H9 (cell line): ENCODE measurements around the gene CELA3A. TPM values are rescaled to one million over a fixed set of nuclear protein-coding genes. Genes with fewer than 3 reads are reported as not detected.

Source experiments
- DNase-seq: peaks from one replicate; pipeline ENCODE4 v3.0.0-alpha.2; 2017
- H2AFZ ChIP-seq: one replicate; pipeline ENCODE4 v1.6.1; 2013; ENCODE audit warnings: mild to moderate bottlenecking, low read length, control low read depth, moderate library complexity
- H2AK5ac ChIP-seq: 2 replicates; pipeline ENCODE4 v1.6.1; 2013; ENCODE audit warnings: low read length, control low read depth, mixed read lengths; ENCODE audit not compliant: insufficient read length
- H2BK120ac ChIP-seq: one replicate; pipeline ENCODE4 v1.6.1; 2013; ENCODE audit warnings: low read depth, mild to moderate bottlenecking, low read length, control low read depth, inconsistent platforms; ENCODE audit not compliant: poor library complexity, severe bottlenecking
- H2BK12ac ChIP-seq: 2 replicates; pipeline ENCODE4 v1.6.1; 2013; ENCODE audit warnings: low read length, control low read depth, mixed read lengths, low read depth; ENCODE audit not compliant: insufficient read length
- H2BK15ac ChIP-seq: 2 replicates; pipeline ENCODE4 v1.6.1; 2013; ENCODE audit warnings: low read depth, low read length, control low read depth
- H2BK20ac ChIP-seq: one replicate; pipeline ENCODE4 v1.6.1; 2013; ENCODE audit warnings: low read depth, mild to moderate bottlenecking, low read length, control low read depth, inconsistent platforms; ENCODE audit not compliant: poor library complexity, severe bottlenecking
- H2BK5ac ChIP-seq: 2 replicates; pipeline ENCODE4 v1.6.1; 2013; ENCODE audit warnings: low read length, control low read depth, mixed read lengths; ENCODE audit not compliant: insufficient read length
- H3K14ac ChIP-seq: 2 replicates; pipeline ENCODE4 v1.6.1; 2013; ENCODE audit warnings: low read length, control low read depth; ENCODE audit not compliant: insufficient read depth
- H3K18ac ChIP-seq: 2 replicates; pipeline ENCODE4 v1.6.1; 2013; ENCODE audit warnings: low read depth, mild to moderate bottlenecking, mixed read lengths, low read length, control low read depth; ENCODE audit not compliant: insufficient read length
- H3K23ac ChIP-seq: 2 replicates; pipeline ENCODE4 v1.6.1; 2013; ENCODE audit warnings: low read length, control low read depth, mixed read lengths, low read depth; ENCODE audit not compliant: insufficient read length
- H3K23me2 ChIP-seq: 2 replicates; pipeline ENCODE4 v1.6.1; 2013; ENCODE audit warnings: low read depth, mild to moderate bottlenecking, mixed read lengths, low read length, control low read depth; ENCODE audit not compliant: insufficient read length, poor library complexity, severe bottlenecking
- H3K27ac ChIP-seq: 2 replicates; pipeline ENCODE4 v1.5.1; 2013; ENCODE audit warnings: low read length, control low read depth, mixed read lengths, low read depth; ENCODE audit not compliant: insufficient read length
- H3K27me3 ChIP-seq: 2 replicates; pipeline ENCODE4 v1.6.1; 2013; ENCODE audit warnings: low read length, control low read depth, inconsistent platforms; ENCODE audit not compliant: insufficient read depth
- H3K4ac ChIP-seq: 2 replicates; pipeline ENCODE4 v1.6.1; 2013; ENCODE audit warnings: low read depth, mild to moderate bottlenecking, control low read depth, inconsistent platforms, low read length, moderate library complexity
- H3K4me1 ChIP-seq: 2 replicates; pipeline ENCODE4 v1.6.1; 2013; ENCODE audit warnings: low read length, control low read depth, inconsistent platforms; ENCODE audit not compliant: insufficient read depth
- H3K4me2 ChIP-seq: 2 replicates; pipeline ENCODE4 v1.6.1; 2013; ENCODE audit warnings: low read length, control low read depth, mixed read lengths; ENCODE audit not compliant: insufficient read length, insufficient read depth
- H3K56ac ChIP-seq: 2 replicates; pipeline ENCODE4 v1.6.1; 2013; ENCODE audit warnings: low read depth, mild to moderate bottlenecking, mixed read lengths, low read length, control low read depth; ENCODE audit not compliant: insufficient read length
- H3K79me1 ChIP-seq: 2 replicates; pipeline ENCODE4 v1.6.1; 2013; ENCODE audit warnings: low read depth, mild to moderate bottlenecking, moderate library complexity, low read length, control low read depth, inconsistent platforms; ENCODE audit not compliant: insufficient read depth, poor library complexity, severe bottlenecking
- H3K79me2 ChIP-seq: 2 replicates; pipeline ENCODE4 v1.6.1; 2013; ENCODE audit warnings: low read length, control low read depth, inconsistent platforms; ENCODE audit not compliant: insufficient read depth
- H3K9ac ChIP-seq: 2 replicates; pipeline ENCODE4 v1.6.1; 2013; ENCODE audit warnings: low read length, control low read depth, mixed read lengths; ENCODE audit not compliant: insufficient read length; ENCODE audit errors: extremely low read depth
- H3K9me3 ChIP-seq: one replicate; pipeline ENCODE4 v1.6.1; 2013; ENCODE audit warnings: low read depth, low read length, inconsistent platforms; ENCODE audit not compliant: control insufficient read depth
- H3T11ph ChIP-seq: one replicate; pipeline ENCODE4 v1.6.1; 2013; ENCODE audit warnings: mild to moderate bottlenecking, low read length, control low read depth, inconsistent platforms
- H4K20me1 ChIP-seq: one replicate; pipeline ENCODE4 v1.6.1; 2013; ENCODE audit not compliant: control insufficient read depth, insufficient read length, insufficient read depth
- H4K5ac ChIP-seq: 2 replicates; pipeline ENCODE4 v1.6.1; 2013; ENCODE audit warnings: low read depth, mild to moderate bottlenecking, mixed read lengths, low read length, control low read depth; ENCODE audit not compliant: insufficient read length
- H4K8ac ChIP-seq: replicated peaks from 2 replicates; pipeline ENCODE4 v1.6.1; 2013; ENCODE audit warnings: low read length, control low read depth, mixed read lengths, low read depth; ENCODE audit not compliant: insufficient read length
- H4K91ac ChIP-seq: 2 replicates; pipeline ENCODE4 v1.6.1; 2013; ENCODE audit warnings: low read depth, mild to moderate bottlenecking, moderate library complexity, mixed read lengths, low read length, control low read depth; ENCODE audit not compliant: insufficient read length
- H3K27ac Mint-ChIP-seq, 3 experiments: 2 replicates in 2 of 3; 3 replicates in 1 of 3; pipeline ENCODE4 v1.8.0; 2020 to 2021; ENCODE audit warnings: mixed read lengths in 3 of 3, mild to moderate bottlenecking in 1 of 3, moderate library complexity in 1 of 3
- H3K27me3 Mint-ChIP-seq: 2 replicates; pipeline ENCODE4 v1.8.0; 2021; ENCODE audit warnings: low read depth, mild to moderate bottlenecking, moderate library complexity, mixed read lengths
- H3K36me3 Mint-ChIP-seq, 3 experiments: 2 replicates in 2 of 3; 3 replicates in 1 of 3; pipeline ENCODE4 v1.8.0; 2020 to 2021; ENCODE audit warnings: low read depth in 3 of 3, mixed read lengths in 3 of 3; ENCODE audit not compliant: insufficient read depth in 1 of 3
- H3K4me1 Mint-ChIP-seq, 2 experiments: 2 replicates each; pipeline ENCODE4 v1.8.0; 2020; ENCODE audit warnings: mixed read lengths in 2 of 2
- H3K4me3 Mint-ChIP-seq, 2 experiments: 2 replicates in 1 of 2; 3 replicates in 1 of 2; pipeline ENCODE4 v1.8.0; 2020 to 2021; ENCODE audit warnings: mild to moderate bottlenecking in 2 of 2, mixed read lengths in 2 of 2, moderate library complexity in 1 of 2
- H3K9me3 Mint-ChIP-seq, 2 experiments: 2 replicates in 1 of 2; 3 replicates in 1 of 2; pipeline ENCODE4 v1.8.0; 2020; ENCODE audit warnings: mild to moderate bottlenecking in 2 of 2, mixed read lengths in 2 of 2, moderate library complexity in 1 of 2
- CTCF ChIP-seq: fragments of 200-600 bp; sonication (generic); conservative IDR thresholded peaks from 3 replicates; pipeline ENCODE4 v1.8.0; 2021; ENCODE audit warnings: antibody characterized with exemption, mild to moderate bottlenecking
- WGBS: extraction: QIAGEN DNeasy Blood & Tissue Kit; methylation state at CpG from one replicate; pipeline ENCODE4 v1.1.7; 2013; ENCODE audit warnings: missing lambda C conversion rate, low lambda C conversion rate, mixed read lengths; ENCODE audit not compliant: insufficient read length; ENCODE audit errors: extremely low coverage; 5-methylcytosine and 5-hydroxymethylcytosine counted together
- total RNA-seq: library from RNA; stranded (reverse); gene quantifications from 2 replicates; pipeline ENCODE4 v1.2.1, GENCODE V29; 2021

The CELA3A gene
- total RNA-seq, 1 experiment from 2014 or later, result not detected

GRCh38 chr1:22043198-22043769, 41.8 kb downstream of the CELA3A start:
- H2BK20ac ChIP-seq, result no peak overlapping the region
- no peak overlapping the region for H2BK5ac ChIP-seq
- Mint-ChIP-seq H3K4me3 (no peak overlapping the region), H3K27me3 (no peaks in the 10 kb centered on the region), H3K36me3 (peaks cover 0 to 4% (median 0%) of the 10 kb centered on the region in 3 experiments; a peak in 2 of 7 replicates), H3K27ac (no peak overlapping the region), H3K9me3 (peaks cover 3% of the 10 kb centered on the region in 2 experiments; a peak in 3 of 5 replicates), H3K4me1 (peaks cover 33 to 35% of the 10 kb centered on the region in 2 experiments)
- H4K91ac ChIP-seq, result no peak overlapping the region
- no peak overlapping the region for H2BK15ac ChIP-seq
- H3K4ac ChIP-seq, result no peak overlapping the region
- H2AK5ac ChIP-seq, result no peak overlapping the region
- no peak for TF ChIP-seq CTCF
- H4K8ac ChIP-seq, result no peak overlapping the region
- no peak overlapping the region for H2BK12ac ChIP-seq
- no peak overlapping the region for H3K18ac ChIP-seq
- no peak overlapping the region for H3T11ph ChIP-seq
- H3K79me2 ChIP-seq, result no peaks in the 10 kb centered on the region
- no CpG with 5 or more reads among the region's 3 CpGs for WGBS
- H3K56ac ChIP-seq, result no peak overlapping the region
- H4K5ac ChIP-seq, result no peak overlapping the region
- no peak overlapping the region for H3K23ac ChIP-seq
- H4K20me1 ChIP-seq, result no peaks in the 10 kb centered on the region
- no peaks in the 10 kb centered on the region for H3K27me3 ChIP-seq
- H2BK120ac ChIP-seq, result no peak overlapping the region
- H3K27ac ChIP-seq, result no peak overlapping the region
- no peaks in the 10 kb centered on the region for H3K79me1 ChIP-seq
- no peak for DNase-seq
- no peak overlapping the region for H2AFZ ChIP-seq
- H3K9me3 ChIP-seq, result no peaks in the 10 kb centered on the region
- peaks cover 2% of the 10 kb centered on the region; the same call in 1 of the 2 replicates for H3K4me1 ChIP-seq
- no peak overlapping the region for H3K4me2 ChIP-seq
- no peaks in the 10 kb centered on the region for H3K23me2 ChIP-seq
- no peak overlapping the region for H3K14ac ChIP-seq
- H3K9ac ChIP-seq, result no peak overlapping the region
